GM21515 (cell line): ENCODE results near the gene R3HDM2.

ENCODE experiments used
- ATAC-seq: cut with Tn5 transposase; IDR thresholded peaks from one replicate; pipeline ENCODE4 v1.9.1; 2021; ENCODE audit not compliant: unreplicated experiment

The R3HDM2 gene

GRCh38 chr12:57232156-57232756 lies 198.6 kb downstream of the R3HDM2 start:
- ATAC-seq = no peak

DNA sequence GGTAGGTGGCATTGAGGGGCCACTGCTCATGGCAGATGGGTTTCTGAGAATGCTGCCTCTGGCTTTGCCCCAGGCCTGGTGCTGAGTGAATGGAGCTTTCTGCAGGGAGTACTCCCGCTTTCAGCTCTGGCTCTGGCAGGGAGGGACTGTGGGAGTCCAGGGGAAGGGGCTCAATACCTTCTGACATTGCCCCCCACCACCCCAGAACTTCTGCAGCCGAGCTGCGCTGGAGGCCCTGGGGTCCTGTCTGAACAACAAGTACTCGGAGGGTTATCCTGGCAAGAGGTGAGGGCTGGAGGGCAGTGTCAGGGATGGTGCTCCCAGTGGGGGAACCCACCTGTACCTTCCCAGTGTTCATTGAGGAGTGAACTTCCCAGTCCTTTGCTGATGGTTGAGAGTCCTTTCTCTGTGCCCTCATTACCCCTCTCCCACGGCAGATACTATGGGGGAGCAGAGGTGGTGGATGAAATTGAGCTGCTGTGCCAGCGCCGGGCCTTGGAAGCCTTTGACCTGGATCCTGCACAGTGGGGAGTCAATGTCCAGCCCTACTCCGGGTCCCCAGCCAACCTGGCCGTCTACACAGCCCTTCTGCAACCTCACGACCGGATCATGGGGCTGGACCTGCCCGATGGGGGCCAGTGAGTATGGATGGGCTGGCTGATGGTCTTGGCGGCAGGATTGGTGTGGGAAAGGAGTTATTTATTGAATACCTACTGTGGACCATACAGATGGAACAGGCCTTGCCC lies 199.4 kb downstream of the R3HDM2 start:
- no peak for ATAC-seq

DNA sequence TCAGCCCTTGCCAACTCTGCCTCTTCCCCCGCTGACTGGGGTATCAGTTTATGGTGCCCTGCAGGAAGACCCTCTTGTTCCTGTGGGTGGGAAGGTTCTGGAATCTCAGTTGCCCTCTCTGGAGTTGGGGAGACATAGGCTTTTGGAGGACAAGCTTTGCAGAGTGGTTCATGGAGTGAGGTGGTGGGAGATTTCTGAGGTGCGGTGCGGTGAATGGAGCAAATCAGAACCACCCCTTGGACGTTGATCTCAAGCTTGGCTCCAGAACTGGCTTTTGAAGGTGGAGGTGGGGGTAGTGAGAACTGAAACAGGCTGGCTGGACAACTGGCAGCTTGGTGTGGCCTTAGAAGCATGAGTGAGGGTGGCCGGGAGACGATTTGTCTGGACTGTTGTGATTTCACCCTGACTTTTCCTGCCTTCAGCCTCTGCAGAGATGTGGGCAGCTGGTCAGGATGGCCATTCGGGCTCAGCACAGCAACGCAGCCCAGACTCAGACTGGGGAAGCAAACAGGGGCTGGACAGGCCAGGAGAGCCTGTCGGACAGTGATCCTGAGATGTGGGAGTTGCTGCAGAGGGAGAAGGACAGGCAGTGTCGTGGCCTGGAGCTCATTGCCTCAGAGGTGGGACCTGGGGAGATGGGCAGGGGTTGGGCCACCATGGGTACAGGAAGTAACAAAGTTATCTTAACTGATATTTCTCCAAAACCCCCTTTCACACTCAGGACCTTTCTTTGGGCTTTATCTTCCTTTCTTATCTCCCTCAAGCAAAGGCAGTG lies 200.3 kb downstream of the R3HDM2 start:
- ATAC-seq = no peak

- ATAC-seq = peak; percentile 61
Observed at GRCh38 chr12:57229634-57230380, 201.0 kb downstream of the R3HDM2 start, which contains the start of gene SHMT2. TSS of gene SHMT2 (plus strand) at chr12:57229711. CDS start at chr12:57229779, 68 bp downstream.

DNA sequence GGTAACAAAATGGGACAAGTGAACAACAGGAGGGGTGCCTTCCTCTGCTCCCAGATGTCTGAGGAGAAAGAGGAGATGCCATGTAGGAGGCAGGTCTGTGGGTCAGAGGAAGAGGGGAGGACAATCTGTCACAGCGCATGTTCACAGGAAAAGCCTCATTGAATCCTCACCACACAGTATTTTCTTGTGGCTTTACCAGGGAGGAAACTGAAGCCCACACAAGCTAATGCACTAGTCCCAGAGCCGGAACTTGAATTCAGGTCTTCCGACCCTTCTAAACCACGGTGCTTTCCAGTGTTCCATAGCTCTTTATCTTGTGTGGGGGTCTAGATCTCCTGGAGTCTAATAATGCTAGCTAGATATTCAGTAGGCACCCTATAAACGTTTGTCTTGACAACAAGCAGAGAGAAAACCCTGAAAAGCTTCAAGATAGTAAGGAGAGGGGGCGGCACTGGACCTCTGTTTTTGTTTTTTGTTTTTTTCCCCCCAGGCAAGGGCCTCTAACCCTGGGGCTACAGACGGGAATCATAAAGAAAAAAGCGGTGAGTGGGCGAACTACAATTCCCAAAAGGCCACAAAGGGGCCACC lies 201.7 kb downstream of the R3HDM2 start:
- no peak for ATAC-seq

DNA sequence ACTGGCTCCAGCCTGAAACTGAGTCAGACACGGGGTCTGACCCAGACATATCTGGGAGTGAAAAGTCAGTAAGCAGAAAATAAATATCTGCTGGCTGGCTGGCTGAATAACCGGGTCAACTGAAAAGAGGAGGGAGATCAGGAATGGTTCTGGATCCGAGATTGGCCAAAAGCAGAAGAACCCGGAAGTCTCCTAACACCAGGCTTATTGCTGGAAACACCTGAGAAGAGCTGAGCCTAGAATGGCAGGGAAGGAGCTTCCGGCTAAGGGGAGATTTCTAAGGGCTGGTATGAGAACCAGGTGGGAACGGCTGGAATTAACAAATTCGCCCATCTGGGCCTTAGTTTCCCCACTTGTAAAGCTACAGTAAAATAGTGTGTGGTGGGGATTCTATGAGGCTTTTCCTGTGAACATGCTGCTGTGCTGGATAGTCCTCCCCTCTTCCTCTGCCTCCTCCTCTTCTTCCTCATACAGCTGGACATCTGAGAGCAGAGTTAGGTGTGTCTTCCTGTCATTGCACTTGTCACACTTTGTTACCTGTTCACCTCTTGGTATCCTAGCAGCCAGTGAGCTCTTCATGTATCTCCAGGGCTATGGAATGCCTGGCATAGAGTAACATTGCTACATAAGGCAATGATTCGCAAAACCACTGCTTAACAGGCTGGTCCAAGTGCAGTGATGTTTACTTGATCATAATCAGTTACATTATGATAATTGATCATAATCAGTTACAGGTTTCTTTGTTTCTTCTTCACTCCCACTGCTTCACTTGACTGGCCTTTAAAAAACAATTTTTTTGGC lies 203.3 kb downstream of the R3HDM2 start:
- ATAC-seq = no peak

DNA sequence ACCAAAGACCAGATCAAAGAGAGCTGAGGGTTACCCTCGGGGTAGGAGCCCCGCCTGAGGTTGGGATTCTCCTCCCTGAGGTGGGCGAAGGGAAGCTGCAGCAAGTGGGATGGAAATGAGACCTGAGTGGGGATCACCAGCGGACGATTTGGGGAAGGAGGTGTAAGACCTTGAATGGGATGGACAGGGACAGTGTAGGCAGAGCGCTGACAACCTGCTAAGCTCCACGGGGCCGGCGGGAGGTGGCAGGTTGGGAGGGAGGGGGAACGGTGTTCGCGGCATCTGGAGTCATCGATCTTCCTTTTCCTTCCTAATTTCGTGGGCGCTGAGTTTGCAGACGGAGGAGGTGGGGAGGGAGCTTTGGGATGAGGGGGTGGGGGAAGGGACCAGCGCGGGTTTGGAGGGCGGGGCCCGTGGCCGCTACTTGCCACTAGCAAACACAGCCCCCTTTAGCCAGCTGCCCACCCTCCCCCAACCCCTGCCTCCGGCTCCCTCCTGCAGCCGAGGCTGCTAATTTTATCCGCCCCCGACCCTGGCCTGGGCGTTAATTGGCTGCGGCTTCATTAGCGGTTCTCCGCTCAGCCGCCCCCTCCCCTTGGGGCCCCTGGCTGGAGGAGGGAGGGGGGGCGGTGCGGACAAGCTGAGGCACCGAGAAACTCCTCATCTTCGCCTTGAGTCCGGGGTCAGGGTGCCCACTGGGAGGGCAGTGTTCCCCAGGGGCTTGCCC lies 204.1 kb downstream of the R3HDM2 start:
- ATAC-seq = no peak

GRCh38 chr12:57225680-57226210 lies 205.1 kb downstream of the R3HDM2 start:
- ATAC-seq = no peak

DNA sequence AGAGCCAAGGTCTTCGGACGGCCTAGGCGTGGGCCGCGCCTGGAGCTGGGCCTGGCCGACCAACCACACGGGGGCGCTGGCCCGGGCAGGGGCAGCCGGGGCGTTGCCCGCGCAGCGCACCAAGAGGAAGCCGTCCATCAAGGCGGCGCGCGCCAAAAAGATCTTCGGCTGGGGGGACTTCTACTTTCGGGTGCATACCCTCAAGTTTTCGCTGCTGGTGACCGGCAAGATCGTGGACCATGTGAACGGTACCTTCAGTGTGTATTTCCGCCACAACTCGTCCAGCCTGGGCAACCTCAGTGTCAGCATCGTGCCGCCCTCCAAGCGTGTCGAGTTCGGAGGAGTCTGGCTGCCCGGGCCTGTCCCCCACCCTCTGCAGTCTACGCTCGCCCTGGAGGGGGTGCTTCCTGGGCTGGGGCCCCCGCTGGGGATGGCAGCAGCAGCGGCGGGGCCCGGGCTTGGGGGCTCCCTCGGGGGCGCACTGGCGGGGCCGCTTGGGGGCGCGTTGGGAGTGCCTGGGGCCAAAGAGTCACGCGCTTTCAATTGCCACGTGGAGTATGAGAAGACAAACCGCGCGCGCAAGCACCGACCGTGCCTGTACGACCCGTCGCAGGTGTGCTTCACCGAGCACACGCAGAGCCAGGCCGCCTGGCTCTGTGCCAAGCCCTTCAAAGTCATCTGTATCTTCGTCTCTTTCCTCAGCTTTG lies 205.7 kb downstream of the R3HDM2 start:
- no peak for ATAC-seq

DNA sequence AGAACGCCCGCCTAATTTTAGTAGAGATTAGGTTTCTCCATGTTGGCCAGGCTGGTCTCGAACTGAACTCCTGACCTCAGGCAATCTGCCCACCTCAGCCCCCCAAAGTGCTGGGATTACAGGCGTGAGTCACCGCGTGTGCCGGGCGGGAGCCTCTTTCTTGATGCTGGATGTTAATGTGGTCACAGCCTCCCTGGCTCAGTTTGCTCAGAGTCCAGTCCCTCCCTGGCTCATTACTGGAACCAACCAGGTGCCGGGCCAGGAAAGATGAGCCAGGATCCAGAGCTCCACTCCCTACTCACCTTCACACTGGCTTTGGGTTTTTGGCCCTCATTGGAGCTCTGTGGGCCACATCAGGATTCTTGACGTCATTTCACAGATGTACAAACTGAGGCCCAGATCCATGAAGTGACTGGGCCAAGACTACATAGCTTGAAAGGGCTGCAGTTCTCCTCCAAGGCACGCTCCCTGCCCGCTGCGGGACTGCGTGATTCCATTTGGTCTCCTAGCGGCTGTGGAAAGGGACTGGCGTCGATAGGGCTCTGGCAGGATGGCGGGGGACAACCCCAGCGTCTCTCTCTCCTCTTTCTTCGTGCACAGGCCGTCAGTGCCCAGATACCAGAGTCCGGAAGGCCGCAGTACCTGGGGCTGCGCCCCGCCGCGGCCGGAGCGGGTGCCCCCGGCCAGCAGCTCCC lies 206.4 kb downstream of the R3HDM2 start:
- ATAC-seq = no peak

- ATAC-seq = no peak
Observed at GRCh38 chr12:57223191-57224165, 207.4 kb downstream of the R3HDM2 start.

GRCh38 chr12:57222286-57223190 lies 208.3 kb downstream of the R3HDM2 start:
- ATAC-seq = no peak

DNA sequence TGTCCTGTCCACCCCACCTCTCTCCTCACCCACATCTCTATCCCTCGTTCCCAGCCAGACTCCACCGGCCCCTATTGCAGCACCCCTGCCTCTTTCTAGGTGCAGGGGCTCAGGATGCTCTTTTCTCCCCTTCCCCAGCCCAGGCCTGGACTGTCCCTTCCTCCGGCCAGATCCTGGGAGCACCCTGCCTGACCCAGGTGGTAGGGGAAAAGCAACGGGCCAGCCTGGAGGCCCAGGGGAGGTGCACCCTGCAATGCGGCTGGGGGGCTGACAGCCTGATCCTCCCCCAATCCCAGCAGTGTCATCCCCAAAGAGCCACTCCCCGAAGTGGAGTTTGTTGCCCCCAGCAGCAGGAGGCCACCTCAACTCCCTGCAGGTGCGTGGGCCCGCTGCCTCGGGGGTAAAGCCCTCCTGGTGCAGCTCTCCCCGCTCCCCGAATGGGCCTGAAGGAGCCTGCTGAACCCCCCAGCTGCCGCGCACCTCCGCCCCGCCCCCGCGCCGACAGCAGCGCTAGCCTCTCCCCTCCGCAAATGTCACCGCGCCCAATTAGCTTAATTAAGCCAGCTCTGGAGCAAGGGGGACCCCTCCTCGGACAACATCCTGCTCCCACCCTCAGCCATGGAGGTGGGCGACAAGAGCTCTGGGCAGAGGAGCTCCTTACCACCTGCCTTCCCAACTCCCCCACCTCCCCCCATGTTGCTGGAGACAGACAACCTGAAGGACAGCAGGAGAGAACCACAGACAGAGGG lies 209.5 kb downstream of the R3HDM2 start:
- ATAC-seq = no peak

DNA sequence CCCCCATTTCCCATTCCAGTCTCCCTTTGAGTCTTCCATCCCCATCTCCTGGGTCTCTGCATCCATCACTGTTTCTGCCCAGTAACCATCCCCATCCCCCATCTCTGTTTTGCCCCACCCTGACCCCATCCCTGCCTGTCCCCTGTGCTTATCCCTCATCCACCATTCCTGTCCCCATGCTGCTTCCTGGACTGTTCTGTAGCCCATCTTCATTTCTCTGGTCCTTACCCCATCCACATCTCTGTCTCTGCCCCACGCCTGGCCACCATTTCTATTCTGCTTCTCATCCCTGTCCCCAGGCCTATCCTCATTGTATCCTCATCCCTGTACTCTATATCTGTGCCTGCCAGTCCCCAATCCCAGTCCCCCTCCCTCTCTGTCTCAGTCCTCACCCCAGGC lies 210.1 kb downstream of the R3HDM2 start:
- no peak for ATAC-seq
